ENCODE results near the gene LTO1. TPM values are rescaled to one million over a fixed set of nuclear protein-coding genes. Genes with fewer than 3 reads are reported as not detected.
A peak's percentile ranks its signal among the peaks of the same experiment; 100 is the strongest.

Gene LTO1
- total and polyA plus RNA-seq, 2 experiments from 2014 or later: 20.1 to 23.3 TPM

DNA sequence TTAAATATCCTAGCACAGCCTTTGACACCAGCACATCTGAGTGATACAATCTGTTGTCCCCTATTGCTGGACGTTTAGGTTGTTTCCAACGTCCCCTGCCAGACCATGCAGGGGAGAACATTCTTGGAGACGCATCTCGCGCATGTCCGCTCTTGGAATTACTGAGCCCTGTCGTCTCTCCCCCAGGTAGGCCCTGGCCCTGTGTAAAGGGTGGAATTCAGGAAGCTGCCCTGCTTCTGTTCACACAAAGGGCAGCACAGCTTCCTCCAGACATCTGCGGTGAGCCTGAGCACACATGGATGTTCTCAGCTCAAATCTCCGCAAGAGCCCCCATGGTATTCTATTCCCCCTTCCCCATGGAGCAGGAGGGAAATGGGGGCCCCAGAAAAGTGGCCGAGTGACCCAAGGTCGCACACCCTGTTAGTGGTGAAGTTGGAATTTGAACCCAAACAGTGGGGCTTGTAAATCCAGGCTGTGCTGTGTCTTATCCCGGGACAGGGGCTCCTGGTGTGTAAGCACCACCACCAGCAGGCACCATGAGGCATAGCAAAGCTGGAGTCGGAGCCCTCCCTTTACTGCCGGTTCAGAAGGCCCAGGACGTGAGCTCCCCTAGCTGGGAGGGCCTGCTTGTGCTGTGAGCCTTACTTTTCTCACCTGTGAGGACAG, 33.7 kb upstream of the LTO1 start:
- Histone ChIP-seq H3F3A (replicated peaks; ENCODE audit: low read depth) (peaks cover 3% of the 10 kb centered on the region; the same call in 1 of the 2 replicates), H3K27me3 (ENCODE audit: insufficient read depth) (peaks cover 21% of the 10 kb centered on the region), H3K36me3 (ENCODE audit: insufficient read depth) (no peaks in the 10 kb centered on the region), H3K4me3 (no peak overlapping the region), H3K79me2 (replicated peaks; ENCODE audit: insufficient read depth) (no peaks in the 10 kb centered on the region), H2AFZ (peak overlapping the region; percentile 18; the same call in 1 of the 2 replicates), H3K9me2 (ENCODE audit: insufficient read depth) (no peaks in the 10 kb centered on the region), H3K27ac (ENCODE audit: low read depth) (peak overlapping the region; percentile 14; the same call in 1 of the 2 replicates), H3K4me1 (ENCODE audit: insufficient read depth) (peaks cover 54% of the 10 kb centered on the region), H4K20me1 (replicated peaks; ENCODE audit: insufficient read depth) (no peaks in the 10 kb centered on the region), H3K4me2 (0 out of 2 replicates have a peak overlapping the region, but pooled peaks have one; percentile 32)
- Mint-ChIP-seq H3K27me3 (ENCODE audit: insufficient read depth, low read depth, poor library complexity) (peaks cover 23% of the 10 kb centered on the region), H3K4me1 (peaks cover 47% of the 10 kb centered on the region), H3K27ac (peak overlapping the region; percentile 68; the same call in 1 of the 2 replicates), H3K36me3 (ENCODE audit: low read depth) (no peaks in the 10 kb centered on the region), H3K4me3 (no peak overlapping the region), H3K9me3 (no peaks in the 10 kb centered on the region)
- TF ChIP-seq, protein P1, sequence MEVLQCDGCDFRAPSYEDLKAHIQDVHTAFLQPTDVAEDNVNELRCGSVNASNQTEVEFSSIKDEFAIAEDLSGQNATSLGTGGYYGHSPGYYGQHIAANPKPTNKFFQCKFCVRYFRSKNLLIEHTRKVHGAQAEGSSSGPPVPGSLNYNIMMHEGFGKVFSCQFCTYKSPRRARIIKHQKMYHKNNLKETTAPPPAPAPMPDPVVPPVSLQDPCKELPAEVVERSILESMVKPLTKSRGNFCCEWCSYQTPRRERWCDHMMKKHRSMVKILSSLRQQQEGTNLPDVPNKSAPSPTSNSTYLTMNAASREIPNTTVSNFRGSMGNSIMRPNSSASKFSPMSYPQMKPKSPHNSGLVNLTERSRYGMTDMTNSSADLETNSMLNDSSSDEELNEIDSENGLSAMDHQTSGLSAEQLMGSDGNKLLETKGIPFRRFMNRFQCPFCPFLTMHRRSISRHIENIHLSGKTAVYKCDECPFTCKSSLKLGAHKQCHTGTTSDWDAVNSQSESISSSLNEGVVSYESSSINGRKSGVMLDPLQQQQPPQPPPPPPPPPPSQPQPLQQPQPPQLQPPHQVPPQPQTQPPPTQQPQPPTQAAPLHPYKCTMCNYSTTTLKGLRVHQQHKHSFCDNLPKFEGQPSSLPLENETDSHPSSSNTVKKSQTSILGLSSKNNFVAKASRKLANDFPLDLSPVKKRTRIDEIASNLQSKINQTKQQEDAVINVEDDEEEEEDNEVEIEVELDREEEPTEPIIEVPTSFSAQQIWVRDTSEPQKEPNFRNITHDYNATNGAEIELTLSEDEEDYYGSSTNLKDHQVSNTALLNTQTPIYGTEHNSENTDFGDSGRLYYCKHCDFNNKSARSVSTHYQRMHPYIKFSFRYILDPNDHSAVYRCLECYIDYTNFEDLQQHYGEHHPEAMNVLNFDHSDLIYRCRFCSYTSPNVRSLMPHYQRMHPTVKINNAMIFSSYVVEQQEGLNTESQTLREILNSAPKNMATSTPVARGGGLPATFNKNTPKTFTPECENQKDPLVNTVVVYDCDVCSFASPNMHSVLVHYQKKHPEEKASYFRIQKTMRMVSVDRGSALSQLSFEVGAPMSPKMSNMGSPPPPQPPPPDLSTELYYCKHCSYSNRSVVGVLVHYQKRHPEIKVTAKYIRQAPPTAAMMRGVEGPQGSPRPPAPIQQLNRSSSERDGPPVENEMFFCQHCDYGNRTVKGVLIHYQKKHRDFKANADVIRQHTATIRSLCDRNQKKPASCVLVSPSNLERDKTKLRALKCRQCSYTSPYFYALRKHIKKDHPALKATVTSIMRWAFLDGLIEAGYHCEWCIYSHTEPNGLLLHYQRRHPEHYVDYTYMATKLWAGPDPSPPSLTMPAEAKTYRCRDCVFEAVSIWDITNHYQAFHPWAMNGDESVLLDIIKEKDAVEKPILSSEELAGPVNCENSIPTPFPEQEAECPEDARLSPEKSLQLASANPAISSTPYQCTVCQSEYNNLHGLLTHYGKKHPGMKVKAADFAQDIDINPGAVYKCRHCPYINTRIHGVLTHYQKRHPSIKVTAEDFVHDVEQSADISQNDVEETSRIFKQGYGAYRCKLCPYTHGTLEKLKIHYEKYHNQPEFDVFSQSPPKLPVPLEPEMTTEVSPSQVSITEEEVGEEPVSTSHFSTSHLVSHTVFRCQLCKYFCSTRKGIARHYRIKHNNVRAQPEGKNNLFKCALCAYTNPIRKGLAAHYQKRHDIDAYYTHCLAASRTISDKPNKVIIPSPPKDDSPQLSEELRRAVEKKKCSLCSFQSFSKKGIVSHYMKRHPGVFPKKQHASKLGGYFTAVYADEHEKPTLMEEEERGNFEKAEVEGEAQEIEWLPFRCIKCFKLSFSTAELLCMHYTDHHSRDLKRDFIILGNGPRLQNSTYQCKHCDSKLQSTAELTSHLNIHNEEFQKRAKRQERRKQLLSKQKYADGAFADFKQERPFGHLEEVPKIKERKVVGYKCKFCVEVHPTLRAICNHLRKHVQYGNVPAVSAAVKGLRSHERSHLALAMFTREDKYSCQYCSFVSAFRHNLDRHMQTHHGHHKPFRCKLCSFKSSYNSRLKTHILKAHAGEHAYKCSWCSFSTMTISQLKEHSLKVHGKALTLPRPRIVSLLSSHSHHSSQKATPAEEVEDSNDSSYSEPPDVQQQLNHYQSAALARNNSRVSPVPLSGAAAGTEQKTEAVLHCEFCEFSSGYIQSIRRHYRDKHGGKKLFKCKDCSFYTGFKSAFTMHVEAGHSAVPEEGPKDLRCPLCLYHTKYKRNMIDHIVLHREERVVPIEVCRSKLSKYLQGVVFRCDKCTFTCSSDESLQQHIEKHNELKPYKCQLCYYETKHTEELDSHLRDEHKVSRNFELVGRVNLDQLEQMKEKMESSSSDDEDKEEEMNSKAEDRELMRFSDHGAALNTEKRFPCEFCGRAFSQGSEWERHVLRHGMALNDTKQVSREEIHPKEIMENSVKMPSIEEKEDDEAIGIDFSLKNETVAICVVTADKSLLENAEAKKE (CRISPR knock-in tag; IDR thresholded peaks at IDR 0.05): no peak
- TF ChIP-seq, protein P2, sequence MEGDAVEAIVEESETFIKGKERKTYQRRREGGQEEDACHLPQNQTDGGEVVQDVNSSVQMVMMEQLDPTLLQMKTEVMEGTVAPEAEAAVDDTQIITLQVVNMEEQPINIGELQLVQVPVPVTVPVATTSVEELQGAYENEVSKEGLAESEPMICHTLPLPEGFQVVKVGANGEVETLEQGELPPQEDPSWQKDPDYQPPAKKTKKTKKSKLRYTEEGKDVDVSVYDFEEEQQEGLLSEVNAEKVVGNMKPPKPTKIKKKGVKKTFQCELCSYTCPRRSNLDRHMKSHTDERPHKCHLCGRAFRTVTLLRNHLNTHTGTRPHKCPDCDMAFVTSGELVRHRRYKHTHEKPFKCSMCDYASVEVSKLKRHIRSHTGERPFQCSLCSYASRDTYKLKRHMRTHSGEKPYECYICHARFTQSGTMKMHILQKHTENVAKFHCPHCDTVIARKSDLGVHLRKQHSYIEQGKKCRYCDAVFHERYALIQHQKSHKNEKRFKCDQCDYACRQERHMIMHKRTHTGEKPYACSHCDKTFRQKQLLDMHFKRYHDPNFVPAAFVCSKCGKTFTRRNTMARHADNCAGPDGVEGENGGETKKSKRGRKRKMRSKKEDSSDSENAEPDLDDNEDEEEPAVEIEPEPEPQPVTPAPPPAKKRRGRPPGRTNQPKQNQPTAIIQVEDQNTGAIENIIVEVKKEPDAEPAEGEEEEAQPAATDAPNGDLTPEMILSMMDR (conservative IDR thresholded peaks at IDR 0.05; ENCODE audit: low read depth in 2 of 2): peak in 1 of 2 experiments; percentile 54; a peak in 2 of 4 replicates
- TF ChIP-seq, protein P3, sequence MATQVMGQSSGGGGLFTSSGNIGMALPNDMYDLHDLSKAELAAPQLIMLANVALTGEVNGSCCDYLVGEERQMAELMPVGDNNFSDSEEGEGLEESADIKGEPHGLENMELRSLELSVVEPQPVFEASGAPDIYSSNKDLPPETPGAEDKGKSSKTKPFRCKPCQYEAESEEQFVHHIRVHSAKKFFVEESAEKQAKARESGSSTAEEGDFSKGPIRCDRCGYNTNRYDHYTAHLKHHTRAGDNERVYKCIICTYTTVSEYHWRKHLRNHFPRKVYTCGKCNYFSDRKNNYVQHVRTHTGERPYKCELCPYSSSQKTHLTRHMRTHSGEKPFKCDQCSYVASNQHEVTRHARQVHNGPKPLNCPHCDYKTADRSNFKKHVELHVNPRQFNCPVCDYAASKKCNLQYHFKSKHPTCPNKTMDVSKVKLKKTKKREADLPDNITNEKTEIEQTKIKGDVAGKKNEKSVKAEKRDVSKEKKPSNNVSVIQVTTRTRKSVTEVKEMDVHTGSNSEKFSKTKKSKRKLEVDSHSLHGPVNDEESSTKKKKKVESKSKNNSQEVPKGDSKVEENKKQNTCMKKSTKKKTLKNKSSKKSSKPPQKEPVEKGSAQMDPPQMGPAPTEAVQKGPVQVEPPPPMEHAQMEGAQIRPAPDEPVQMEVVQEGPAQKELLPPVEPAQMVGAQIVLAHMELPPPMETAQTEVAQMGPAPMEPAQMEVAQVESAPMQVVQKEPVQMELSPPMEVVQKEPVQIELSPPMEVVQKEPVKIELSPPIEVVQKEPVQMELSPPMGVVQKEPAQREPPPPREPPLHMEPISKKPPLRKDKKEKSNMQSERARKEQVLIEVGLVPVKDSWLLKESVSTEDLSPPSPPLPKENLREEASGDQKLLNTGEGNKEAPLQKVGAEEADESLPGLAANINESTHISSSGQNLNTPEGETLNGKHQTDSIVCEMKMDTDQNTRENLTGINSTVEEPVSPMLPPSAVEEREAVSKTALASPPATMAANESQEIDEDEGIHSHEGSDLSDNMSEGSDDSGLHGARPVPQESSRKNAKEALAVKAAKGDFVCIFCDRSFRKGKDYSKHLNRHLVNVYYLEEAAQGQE (IDR thresholded peaks at IDR 0.05; ENCODE audit: unreplicated experiment): no peak
- ATAC-seq (peak; percentile 46), DNase-seq (ENCODE audit: low spot score) (peak; percentile 73)

Measured in GM23338 (cell line).